HepG2 (cell line): ENCODE measurements around the gene FGD4. TPM values are rescaled to one million over a fixed set of nuclear protein-coding genes. Genes with fewer than 3 reads are reported as not detected.

ENCODE experiments used
- ARHGAP35 ChIP-seq: sonication (generic); formaldehyde crosslinking; IDR thresholded peaks from 2 replicates; pipeline ENCODE4 v1.9.0; 2022; ENCODE audit warnings: mild to moderate bottlenecking, inconsistent platforms, moderate library complexity, missing genetic modification reagents, borderline replicate concordance
- ARNT2 ChIP-seq: sonication (generic); formaldehyde crosslinking; IDR thresholded peaks from 2 replicates; pipeline ENCODE4 v1.8.0; 2022; ENCODE audit warnings: mild to moderate bottlenecking, low read depth, missing genetic modification reagents, moderate library complexity
- ARNTL ChIP-seq: sonication (generic); formaldehyde crosslinking; IDR thresholded peaks from 2 replicates; pipeline ENCODE4 v1.4.0; 2020; ENCODE audit warnings: mild to moderate bottlenecking, missing genetic modification reagents
- EEA1 ChIP-seq: sonication (generic); formaldehyde crosslinking; IDR thresholded peaks from 2 replicates; pipeline ENCODE4 v1.5.1; 2020; ENCODE audit warnings: mild to moderate bottlenecking, missing genetic modification reagents, borderline replicate concordance
- LBX2 ChIP-seq: sonication (generic); formaldehyde crosslinking; IDR thresholded peaks from 2 replicates; pipeline ENCODE4 v1.5.0; 2020; ENCODE audit warnings: missing genetic modification reagents, mild to moderate bottlenecking, borderline replicate concordance
- MAFF ChIP-seq: IDR thresholded peaks from 2 replicates; pipeline ENCODE4 v1.6.1; 2011; ENCODE audit warnings: low read depth, low read length, improper control_type of control experiment
- PHF20 ChIP-seq: sonication (generic); formaldehyde crosslinking; IDR thresholded peaks from 2 replicates; pipeline ENCODE4 v1.5.0; 2020; ENCODE audit warnings: mild to moderate bottlenecking, missing genetic modification reagents
- PHF5A ChIP-seq: IDR thresholded peaks from one replicate; pipeline ENCODE4 v1.6.1; 2018; ENCODE audit warnings: low read depth, missing genetic modification reagents; ENCODE audit not compliant: unreplicated experiment
- RARG ChIP-seq: sonication (generic); formaldehyde crosslinking; IDR thresholded peaks from 2 replicates; pipeline ENCODE4 v1.4.0; 2020; ENCODE audit warnings: low read depth, mild to moderate bottlenecking, missing genetic modification reagents
- RELA ChIP-seq: sonication (generic); formaldehyde crosslinking; IDR thresholded peaks from 2 replicates; pipeline ENCODE4 v1.4.0; 2020; ENCODE audit warnings: missing genetic modification reagents
- REST ChIP-seq, 2 experiments: IDR thresholded peaks; 2 replicates each; pipeline ENCODE4 v1.6.1; 2011 to 2012; ENCODE audit warnings: low read length in 2 of 2, borderline replicate concordance in 1 of 2, low read depth in 1 of 2, mild to moderate bottlenecking in 1 of 2, moderate library complexity in 1 of 2
- YY1 ChIP-seq: IDR thresholded peaks from 2 replicates; pipeline ENCODE4 v1.6.1; 2011; ENCODE audit warnings: low read length, low read depth, moderate library complexity, mild to moderate bottlenecking; ENCODE audit not compliant: insufficient read depth, insufficient replicate concordance
- ZFP90 ChIP-seq: sonication (generic); formaldehyde crosslinking; IDR thresholded peaks from 2 replicates; pipeline ENCODE4 v1.8.0; 2022; ENCODE audit warnings: missing genetic modification reagents, mild to moderate bottlenecking, inconsistent platforms, borderline replicate concordance
- ZNF143 ChIP-seq: sonication (generic); formaldehyde crosslinking; IDR thresholded peaks from 2 replicates; pipeline ENCODE4 v1.4.0; 2020; ENCODE audit warnings: missing genetic modification reagents
- ZNF235 ChIP-seq: sonication (generic); formaldehyde crosslinking; IDR thresholded peaks from 2 replicates; pipeline ENCODE4 v1.8.1; 2023; ENCODE audit warnings: mild to moderate bottlenecking, missing genetic modification reagents, borderline replicate concordance
- ZNF30 ChIP-seq: sonication (generic); formaldehyde crosslinking; IDR thresholded peaks from 2 replicates; pipeline ENCODE4 v1.5.0; 2020; ENCODE audit warnings: mild to moderate bottlenecking, missing genetic modification reagents
- ZNF362 ChIP-seq: sonication (generic); formaldehyde crosslinking; IDR thresholded peaks from 2 replicates; pipeline ENCODE4 v1.4.0; 2020; ENCODE audit warnings: missing genetic modification reagents, mild to moderate bottlenecking, borderline replicate concordance
- ZNF503 ChIP-seq: sonication (generic); formaldehyde crosslinking; IDR thresholded peaks from 2 replicates; pipeline ENCODE4 v1.4.0; 2020; ENCODE audit warnings: missing genetic modification reagents
- ZNF556 ChIP-seq: sonication (generic); formaldehyde crosslinking; IDR thresholded peaks from 2 replicates; pipeline ENCODE4 v1.4.0; 2020; ENCODE audit warnings: mild to moderate bottlenecking, missing genetic modification reagents, borderline replicate concordance
- ZNF563 ChIP-seq: sonication (generic); formaldehyde crosslinking; IDR thresholded peaks from 2 replicates; pipeline ENCODE4 v1.8.0; 2022; ENCODE audit warnings: mild to moderate bottlenecking, moderate library complexity, missing genetic modification reagents
- ZSCAN30 ChIP-seq: sonication (generic); formaldehyde crosslinking; IDR thresholded peaks from 2 replicates; pipeline ENCODE4 v1.5.0; 2020; ENCODE audit warnings: mild to moderate bottlenecking, missing genetic modification reagents
- polyA plus RNA-seq, 8 experiments: library from polyadenylated mRNA; depleted of rRNA in 3 of 8; stranded (reverse) in 7 of 8; unstranded in 1 of 8; fragments of >200 nt; fragmentation: Illumina TruSeq in 4 of 8; extraction: Trizol in 4 of 8; gene quantifications; 2 replicates each; pipeline versions ENCODE4 v1.2.1 to v1.2.3, GENCODE V29; 2011 to 2016; ENCODE audit warnings: low read depth in 4 of 8, missing spikeins in 1 of 8, mixed read lengths in 1 of 8; ENCODE audit not compliant: insufficient read depth in 1 of 8
- total RNA-seq, 5 experiments: library from RNA; depleted of rRNA; stranded (reverse); fragments of >200 nt; fragmentation: Illumina TruSeq; extraction: Trizol; gene quantifications; 2 replicates each; pipeline ENCODE4 v1.2.3, GENCODE V29; 2016; ENCODE audit warnings: low read depth in 1 of 5

FGD4 gene
- total and polyA plus RNA-seq, 2 of the 13 experiments (the other 11 are each of a cell fraction or from before 2014, with no cell fraction given), result 4.6 to 6.6 TPM

- no peak for TF ChIP-seq ZNF30 (CRISPR knock-in tag)
- TF ChIP-seq ZFP90, result peak; percentile 64; the same call in 1 of the 2 replicates
- peak; percentile 100 for TF ChIP-seq ZNF143
- TF ChIP-seq ARHGAP35 (CRISPR knock-in tag), result peak; percentile 46; the same call in 1 of the 2 replicates
- TF ChIP-seq ZNF362 (CRISPR knock-in tag), result peak; percentile 54; the same call in 1 of the 2 replicates
- peak; percentile 71; the same call in 1 of the 2 replicates for TF ChIP-seq ARNT2 (CRISPR knock-in tag)
- peak; percentile 56 for TF ChIP-seq PHF5A
- 0 out of 2 replicates have a peak, but pooled peaks have one; percentile 52 for TF ChIP-seq LBX2
- peak; percentile 76; the same call in 1 of the 2 replicates for TF ChIP-seq PHF20 (CRISPR knock-in tag)
- peak; percentile 68; the same call in 1 of the 2 replicates for TF ChIP-seq ARNTL (CRISPR knock-in tag)
- TF ChIP-seq ZSCAN30 (CRISPR knock-in tag), result no peak
- peak; percentile 71 for TF ChIP-seq YY1
- TF ChIP-seq RARG (CRISPR knock-in tag), result 0 out of 2 replicates have a peak, but pooled peaks have one; percentile 78
- peak; percentile 74; the same call in 1 of the 2 replicates for TF ChIP-seq ZNF556 (CRISPR knock-in tag)
- TF ChIP-seq ZNF503 (CRISPR knock-in tag), result 0 out of 2 replicates have a peak, but pooled peaks have one; percentile 28
- TF ChIP-seq ZNF563, result peak; percentile 89
- peak; percentile 86; the same call in 1 of the 2 replicates for TF ChIP-seq ZNF235 (CRISPR knock-in tag)
- no peak for TF ChIP-seq MAFF
- TF ChIP-seq EEA1 (CRISPR knock-in tag), result peak; percentile 17; the same call in 1 of the 2 replicates
- TF ChIP-seq RELA (CRISPR knock-in tag), result peak; percentile 63; the same call in 1 of the 2 replicates
- TF ChIP-seq REST (IDR thresholded peaks at IDR 0.05; ENCODE audit: borderline replicate concordance in 1 of 2, low read depth in 1 of 2, low read length in 2 of 2), result no peak; a peak in 1 of 4 replicates
Observed at GRCh38 chr12:32679091-32679919, 279.9 kb downstream of the FGD4 start, which contains the start of gene DNM1L (continued).
